Neural progenitor cell (in vitro differentiated cells): ENCODE results near the gene TNP2. TPM values are rescaled to one million over a fixed set of nuclear protein-coding genes. Genes with fewer than 3 reads are reported as not detected.

ENCODE experiments used
- DNase-seq: peaks from one replicate; pipeline ENCODE4 v3.0.0-alpha.2; 2016; ENCODE audit warnings: low spot score
- H2AFZ ChIP-seq: fragments of 200-600 bp; sonication (generic); replicated peaks from 2 replicates; pipeline ENCODE4 v1.6.1; 2016; ENCODE audit warnings: antibody characterized with exemption
- H3F3A ChIP-seq: fragments of 200-600 bp; sonication (generic); 2 replicates; pipeline ENCODE4 v1.6.1; 2016; ENCODE audit warnings: antibody characterized with exemption, low read depth
- H3K27ac ChIP-seq: fragments of 200-600 bp; sonication (generic); 2 replicates; pipeline ENCODE4 v1.5.1; 2016; ENCODE audit warnings: mild to moderate bottlenecking
- H3K27me3 ChIP-seq: fragments of 200-600 bp; sonication (generic); 2 replicates; pipeline ENCODE4 v1.6.1; 2016; ENCODE audit warnings: mild to moderate bottlenecking, moderate library complexity
- H3K36me3 ChIP-seq: fragments of 200-600 bp; sonication (generic); 2 replicates; pipeline ENCODE4 v1.5.1; 2016
- H3K4me1 ChIP-seq: fragments of 200-600 bp; sonication (generic); 2 replicates; pipeline ENCODE4 v1.6.1; 2016; ENCODE audit warnings: mixed run types
- H3K4me2 ChIP-seq: fragments of 200-600 bp; sonication (generic); 2 replicates; pipeline ENCODE4 v1.6.1; 2016
- H3K4me3 ChIP-seq: fragments of 200-600 bp; sonication (generic); 2 replicates; pipeline ENCODE4 v1.5.1; 2016
- H3K79me2 ChIP-seq: fragments of 200-600 bp; sonication (generic); 2 replicates; pipeline ENCODE4 v1.6.1; 2016; ENCODE audit warnings: low read depth
- H3K9ac ChIP-seq: fragments of 200-600 bp; sonication (generic); 2 replicates; pipeline ENCODE4 v1.6.1; 2016
- H3K9me3 ChIP-seq: fragments of 200-600 bp; sonication (generic); 2 replicates; pipeline ENCODE4 v1.5.1; 2016; ENCODE audit warnings: low read depth
- H4K20me1 ChIP-seq: fragments of 200-600 bp; sonication (generic); 2 replicates; pipeline ENCODE4 v1.6.1; 2016; ENCODE audit warnings: low read depth
- H3K27ac Mint-ChIP-seq: 3 replicates; pipeline ENCODE4 v1.8.0; 2021; ENCODE audit warnings: mixed read lengths
- H3K27me3 Mint-ChIP-seq: 2 replicates; pipeline ENCODE4 v1.8.0; 2022; ENCODE audit warnings: low read depth, mild to moderate bottlenecking, inconsistent platforms, moderate library complexity, mixed read lengths; ENCODE audit not compliant: insufficient read depth
- H3K36me3 Mint-ChIP-seq: 3 replicates; pipeline ENCODE4 v1.8.0; 2021; ENCODE audit warnings: mixed read lengths
- H3K4me1 Mint-ChIP-seq: 3 replicates; pipeline ENCODE4 v1.8.0; 2021; ENCODE audit warnings: mixed read lengths
- H3K4me3 Mint-ChIP-seq: 3 replicates; pipeline ENCODE4 v1.8.0; 2021; ENCODE audit warnings: mild to moderate bottlenecking, moderate library complexity, mixed read lengths
- H3K9me3 Mint-ChIP-seq: 3 replicates; pipeline ENCODE4 v1.8.0; 2020; ENCODE audit warnings: mixed read lengths
- EZH2 ChIP-seq: fragments of 200-600 bp; sonication (generic); IDR thresholded peaks from 2 replicates; pipeline ENCODE4 v1.6.1; 2017; ENCODE audit warnings: antibody characterized with exemption, mild to moderate bottlenecking, moderate library complexity
- EZH2phosphoT487 ChIP-seq: fragments of 200-600 bp; sonication (generic); IDR thresholded peaks from 2 replicates; pipeline ENCODE4 v1.6.1; 2017; ENCODE audit warnings: antibody characterized with exemption
- total RNA-seq: library from RNA; depleted of rRNA; stranded (reverse); fragments of >200 nt; gene quantifications from 2 replicates; pipeline ENCODE4 v1.2.3, GENCODE V29; 2015; ENCODE audit warnings: low replicate concordance
- TF ChIP-seq, protein P1 (sequence below): fragments of 200-600 bp; sonication (generic); IDR thresholded peaks from 2 replicates; pipeline ENCODE4 v1.5.1; 2017; ENCODE audit warnings: antibody characterized with exemption, mild to moderate bottlenecking

The TNP2 gene
- total RNA-seq, 1 donor from 2014 or later: not detected

DNA sequence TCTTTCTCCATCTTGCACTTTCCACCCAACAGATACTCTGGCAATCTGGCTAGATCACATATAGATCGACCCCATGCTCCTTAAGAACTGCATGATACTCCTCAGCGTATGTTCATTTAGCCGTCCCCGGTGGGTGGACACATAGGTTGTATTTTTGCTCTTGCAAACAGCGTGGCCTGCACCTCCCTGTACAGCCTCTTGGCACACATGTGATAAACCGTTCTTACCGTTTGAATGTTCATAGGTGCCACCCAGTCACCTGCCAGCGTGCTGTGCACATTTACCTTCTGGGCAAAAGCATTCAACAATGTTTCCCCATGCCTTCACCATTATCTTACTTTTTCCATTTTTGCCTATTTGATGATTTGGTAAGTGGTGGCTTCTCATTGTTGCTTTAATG is 6.2 kb downstream of the TNP2 start:
- Histone ChIP-seq H3K4me3 (no peak overlapping the region), H4K20me1 (no peaks in the 10 kb centered on the region), H3F3A (no peaks in the 10 kb centered on the region), H3K27ac (no peak overlapping the region), H3K9me3 (no peaks in the 10 kb centered on the region), H2AFZ (no peak overlapping the region), H3K79me2 (no peaks in the 10 kb centered on the region), H3K27me3 (no peaks in the 10 kb centered on the region), H3K4me2 (no peak overlapping the region), H3K4me1 (no peaks in the 10 kb centered on the region), H3K9ac (no peak overlapping the region), H3K36me3 (no peaks in the 10 kb centered on the region)
- no peak overlapping the region for H3K27ac Mint-ChIP-seq
- peaks cover 10% of the 10 kb centered on the region for H3K27me3 Mint-ChIP-seq
- no peak for TF ChIP-seq EZH2phosphoT487
- TF ChIP-seq EZH2: no peak
- TF ChIP-seq, protein P1, sequence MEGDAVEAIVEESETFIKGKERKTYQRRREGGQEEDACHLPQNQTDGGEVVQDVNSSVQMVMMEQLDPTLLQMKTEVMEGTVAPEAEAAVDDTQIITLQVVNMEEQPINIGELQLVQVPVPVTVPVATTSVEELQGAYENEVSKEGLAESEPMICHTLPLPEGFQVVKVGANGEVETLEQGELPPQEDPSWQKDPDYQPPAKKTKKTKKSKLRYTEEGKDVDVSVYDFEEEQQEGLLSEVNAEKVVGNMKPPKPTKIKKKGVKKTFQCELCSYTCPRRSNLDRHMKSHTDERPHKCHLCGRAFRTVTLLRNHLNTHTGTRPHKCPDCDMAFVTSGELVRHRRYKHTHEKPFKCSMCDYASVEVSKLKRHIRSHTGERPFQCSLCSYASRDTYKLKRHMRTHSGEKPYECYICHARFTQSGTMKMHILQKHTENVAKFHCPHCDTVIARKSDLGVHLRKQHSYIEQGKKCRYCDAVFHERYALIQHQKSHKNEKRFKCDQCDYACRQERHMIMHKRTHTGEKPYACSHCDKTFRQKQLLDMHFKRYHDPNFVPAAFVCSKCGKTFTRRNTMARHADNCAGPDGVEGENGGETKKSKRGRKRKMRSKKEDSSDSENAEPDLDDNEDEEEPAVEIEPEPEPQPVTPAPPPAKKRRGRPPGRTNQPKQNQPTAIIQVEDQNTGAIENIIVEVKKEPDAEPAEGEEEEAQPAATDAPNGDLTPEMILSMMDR: no peak
- no peak for DNase-seq
- no peak overlapping the region for H3K4me3 Mint-ChIP-seq
- H3K36me3 Mint-ChIP-seq: no peaks in the 10 kb centered on the region
- no peaks in the 10 kb centered on the region for H3K9me3 Mint-ChIP-seq
- H3K4me1 Mint-ChIP-seq: no peaks in the 10 kb centered on the region

DNA sequence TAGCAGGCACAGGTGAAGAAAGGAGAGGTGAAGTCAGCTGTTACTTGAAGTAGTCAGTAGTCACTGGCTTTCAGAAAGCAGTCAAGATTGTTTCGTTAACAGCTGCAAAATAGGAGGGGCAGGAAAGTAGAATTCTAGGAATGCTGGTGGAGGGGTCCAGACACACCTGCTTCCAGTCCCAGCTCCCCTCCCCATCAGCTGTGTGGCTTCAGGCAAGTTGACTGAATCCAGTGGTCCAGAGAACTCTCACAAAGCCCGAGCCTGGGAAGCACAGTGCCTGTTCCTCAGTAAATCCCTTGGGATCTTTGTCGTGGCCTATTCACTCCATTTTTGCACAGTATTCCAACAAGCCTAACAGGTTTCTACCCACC is 8.5 kb downstream of the TNP2 start:
- no peak overlapping the region for H3K27ac Mint-ChIP-seq
- Histone ChIP-seq H3K36me3 (no peaks in the 10 kb centered on the region), H4K20me1 (no peaks in the 10 kb centered on the region), H3K9me3 (no peaks in the 10 kb centered on the region), H2AFZ (no peak overlapping the region), H3K27ac (no peak overlapping the region), H3K79me2 (no peaks in the 10 kb centered on the region), H3K4me3 (no peak overlapping the region), H3F3A (peaks cover 6% of the 10 kb centered on the region), H3K4me1 (peaks cover 3% of the 10 kb centered on the region), H3K9ac (no peak overlapping the region), H3K4me2 (no peak overlapping the region), H3K27me3 (peaks cover 6% of the 10 kb centered on the region)
- no peak for TF ChIP-seq EZH2
- TF ChIP-seq EZH2phosphoT487: no peak
- TF ChIP-seq, protein P1: no peak
- H3K9me3 Mint-ChIP-seq: no peaks in the 10 kb centered on the region
- H3K36me3 Mint-ChIP-seq: no peaks in the 10 kb centered on the region
- no peak for DNase-seq
- H3K4me3 Mint-ChIP-seq: no peak overlapping the region
- H3K27me3 Mint-ChIP-seq: peaks cover 10% of the 10 kb centered on the region
- H3K4me1 Mint-ChIP-seq: peaks cover 6% of the 10 kb centered on the region

DNA sequence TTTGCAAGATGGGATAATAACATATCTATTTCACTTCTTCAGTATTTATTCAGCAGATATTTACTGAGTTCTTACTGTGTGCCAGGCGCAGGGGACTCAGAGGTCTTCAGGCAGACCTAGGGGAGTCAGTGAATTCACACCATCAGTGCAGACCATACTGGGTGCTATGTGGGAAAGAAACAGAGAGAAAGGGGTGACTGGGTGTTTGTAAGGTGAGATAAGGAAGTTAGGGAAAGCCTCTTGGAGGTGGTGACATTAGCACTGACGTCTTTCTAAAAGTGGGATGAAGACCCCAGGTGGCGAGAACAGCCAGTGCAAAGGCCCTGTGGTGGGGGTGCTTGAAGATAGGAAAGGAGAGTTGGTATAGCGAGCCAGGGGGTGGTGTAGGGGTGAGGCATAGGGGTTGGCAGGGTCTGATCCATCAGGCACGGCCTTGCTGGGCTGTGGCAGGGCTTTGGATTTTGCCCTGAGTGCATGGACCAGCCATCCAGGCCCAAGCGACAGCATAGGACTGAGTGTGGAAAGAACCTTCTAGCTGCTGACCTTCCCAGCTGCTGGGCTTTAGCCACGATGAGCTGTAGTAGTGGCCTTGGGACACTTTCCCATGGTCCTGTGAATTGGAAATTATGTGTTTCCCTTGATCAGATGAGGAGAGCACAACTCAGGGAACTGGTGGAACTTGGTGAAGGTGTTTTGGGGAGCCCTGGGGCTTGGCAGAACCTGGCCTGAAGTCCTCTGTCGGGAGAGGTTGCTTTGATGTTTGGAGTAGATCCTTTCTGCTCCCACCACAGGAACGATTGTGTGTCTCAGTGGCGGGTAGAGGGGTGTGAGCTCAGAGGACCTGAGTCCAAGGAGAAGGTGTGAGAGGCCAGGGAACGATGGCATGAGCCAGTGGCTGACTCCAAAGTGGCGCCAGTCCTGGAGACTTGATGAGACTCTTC is 9.2 kb downstream of the TNP2 start:
- Histone ChIP-seq H3K4me2 (no peak overlapping the region), H3K4me1 (peaks cover 4% of the 10 kb centered on the region), H3K27me3 (peaks cover 12% of the 10 kb centered on the region), H3K79me2 (no peaks in the 10 kb centered on the region), H3K4me3 (no peak overlapping the region), H3K9ac (no peak overlapping the region), H4K20me1 (no peaks in the 10 kb centered on the region), H3K27ac (no peak overlapping the region), H3F3A (peaks cover 6% of the 10 kb centered on the region), H3K9me3 (no peaks in the 10 kb centered on the region), H3K36me3 (no peaks in the 10 kb centered on the region), H2AFZ (no peak overlapping the region)
- peaks cover 10% of the 10 kb centered on the region for H3K27me3 Mint-ChIP-seq
- H3K9me3 Mint-ChIP-seq: no peaks in the 10 kb centered on the region
- H3K4me3 Mint-ChIP-seq: no peak overlapping the region
- H3K4me1 Mint-ChIP-seq: peaks cover 6% of the 10 kb centered on the region
- no peak for DNase-seq
- no peak overlapping the region for H3K27ac Mint-ChIP-seq
- TF ChIP-seq, protein P1: no peak
- TF ChIP-seq EZH2phosphoT487 (no peak), EZH2 (no peak)
- H3K36me3 Mint-ChIP-seq: no peaks in the 10 kb centered on the region
